HG03378 (cell line): ENCODE measurements around the gene SCN5A.
"Not testable (repeated sequence)": the region's sequence is repeated elsewhere in the genome, so short reads cannot be mapped to it uniquely, and the experiment has no call there.

ENCODE experiments used
- ATAC-seq: cut with Tn5 transposase; IDR thresholded peaks from one replicate; pipeline ENCODE4 v1.9.1; 2021; ENCODE audit warnings: mild to moderate bottlenecking, moderate library complexity; ENCODE audit not compliant: unreplicated experiment

SCN5A gene

GRCh38 chr3:38580450-38581382 lies 68.8 kb downstream of the SCN5A start:
- no peak for ATAC-seq

GRCh38 chr3:38579551-38580449 lies 69.7 kb downstream of the SCN5A start:
- ATAC-seq = peak; percentile 69

GRCh38 chr3:38579141-38579540 lies 70.3 kb downstream of the SCN5A start:
- no peak for ATAC-seq

GRCh38 chr3:38578551-38578950 lies 70.9 kb downstream of the SCN5A start:
- no peak for ATAC-seq

- no peak for ATAC-seq
Measured at GRCh38 chr3:38578081-38578475, 71.4 kb downstream of the SCN5A start.

GRCh38 chr3:38577371-38578080 lies 72.0 kb downstream of the SCN5A start:
- ATAC-seq = no peak

GRCh38 chr3:38576526-38577370 lies 72.7 kb downstream of the SCN5A start:
- ATAC-seq = no peak

- no peak for ATAC-seq
Measured at GRCh38 chr3:38576131-38576525, 73.4 kb downstream of the SCN5A start.

GRCh38 chr3:38575279-38575843 lies 74.1 kb downstream of the SCN5A start:
- ATAC-seq = no peak

GRCh38 chr3:38574411-38575278 lies 74.8 kb downstream of the SCN5A start:
- no peak for ATAC-seq

- ATAC-seq = no peak
Measured at GRCh38 chr3:38573556-38573955, 75.9 kb downstream of the SCN5A start.

- no peak for ATAC-seq
Measured at GRCh38 chr3:38573111-38573510, 76.4 kb downstream of the SCN5A start.

- no peak for ATAC-seq
Measured at GRCh38 chr3:38567498-38567897, 82.0 kb downstream of the SCN5A start.

GRCh38 chr3:38566794-38567193 lies 82.7 kb downstream of the SCN5A start:
- ATAC-seq = not testable (repeated sequence)

- no peak for ATAC-seq
Measured at GRCh38 chr3:38566215-38566528, 83.3 kb downstream of the SCN5A start.

GRCh38 chr3:38565339-38566214 lies 83.9 kb downstream of the SCN5A start:
- ATAC-seq = no peak

- ATAC-seq = no peak
Measured at GRCh38 chr3:38564631-38565338, 84.7 kb downstream of the SCN5A start.
